KG1 (cell line): Measurements from ENCODE around the gene KRTAP5-6.

ENCODE experiments used
- DNase-seq: peaks from one replicate; lab custom pipeline; 2025; lab: John Stamatoyannopoulos, UW

KRTAP5-6 gene

DNA sequence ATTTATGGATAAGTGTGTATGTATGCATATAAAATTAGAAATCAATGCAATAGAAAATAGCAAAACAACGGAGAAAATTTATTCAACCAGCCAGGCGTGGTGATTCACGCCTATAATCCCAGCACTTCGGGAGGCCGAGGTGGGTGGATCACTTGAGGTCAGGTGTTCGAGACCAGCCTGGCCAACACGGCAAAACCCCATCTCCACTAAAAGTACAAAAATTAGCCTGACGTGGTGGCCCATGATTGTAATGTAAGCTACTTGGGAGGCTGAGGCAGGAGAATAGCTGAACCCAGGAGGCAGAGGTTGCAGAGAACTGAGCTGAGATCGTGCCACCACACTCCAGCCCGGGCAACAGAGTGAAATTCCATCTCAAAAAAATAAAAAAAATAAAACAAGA is 5.5 kb downstream of the KRTAP5-6 start:
- no peak for DNase-seq

DNA sequence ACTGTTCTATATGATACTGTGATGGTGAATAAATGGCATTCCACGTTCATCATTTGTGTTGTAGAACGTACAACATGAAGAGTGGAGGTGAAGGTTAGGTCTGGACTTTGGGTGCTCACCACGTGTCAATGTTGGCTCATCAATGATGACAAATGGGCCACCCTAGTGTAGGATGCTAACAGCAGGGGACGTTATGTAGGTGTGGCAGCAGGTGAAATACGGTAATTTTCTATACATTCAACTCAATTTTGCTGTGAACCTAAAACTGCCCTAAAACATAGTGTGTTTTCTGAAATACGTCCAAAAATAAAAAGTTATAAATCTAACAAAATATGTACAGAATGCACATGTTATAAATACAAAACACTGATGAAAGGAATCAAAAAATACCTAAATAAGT is 6.2 kb downstream of the KRTAP5-6 start:
- no peak for DNase-seq

DNA sequence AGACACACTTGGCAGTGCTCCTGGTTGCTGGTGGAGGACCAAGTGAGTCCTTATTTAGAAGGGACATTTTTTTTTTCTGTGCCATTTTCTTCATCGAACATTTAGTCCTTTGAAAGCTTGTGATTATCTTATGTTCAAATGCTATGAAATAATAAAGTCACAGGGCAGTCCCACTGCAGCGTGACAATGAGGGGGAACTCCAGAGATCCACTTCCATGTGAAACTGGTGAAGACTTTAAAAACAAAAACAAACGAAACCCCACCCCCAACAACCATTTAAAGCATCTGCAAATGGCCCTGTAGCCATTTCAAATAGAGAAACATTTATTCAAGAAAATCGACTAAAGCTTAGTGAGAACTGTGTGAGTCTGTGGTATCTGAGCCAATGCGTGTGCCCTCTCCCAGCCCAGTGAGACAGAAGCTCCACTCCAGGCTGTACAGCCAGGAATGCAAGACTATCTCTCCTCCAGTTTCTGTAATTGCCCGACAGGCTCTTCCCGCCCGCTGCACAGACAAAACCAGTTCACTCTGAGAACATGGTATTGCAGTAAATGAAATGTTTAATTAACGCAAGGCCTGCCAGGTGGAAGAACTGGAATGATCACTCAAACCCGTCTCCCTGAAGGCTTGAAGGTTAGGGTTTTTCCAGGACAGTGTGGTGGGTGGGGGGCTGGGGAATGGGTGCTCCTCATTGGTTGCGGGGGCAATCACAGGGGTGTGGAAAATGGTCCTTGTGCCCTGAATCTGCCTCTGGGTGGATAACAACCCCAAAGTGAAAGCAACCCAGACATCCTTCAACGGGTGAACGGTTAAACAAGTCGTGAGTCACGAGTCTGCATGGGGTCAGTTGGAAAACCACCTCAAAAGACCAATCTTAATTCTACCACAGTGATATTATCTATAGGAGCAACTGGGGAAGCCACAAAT is 8.4 kb downstream of the KRTAP5-6 start:
- no peak for DNase-seq

DNA sequence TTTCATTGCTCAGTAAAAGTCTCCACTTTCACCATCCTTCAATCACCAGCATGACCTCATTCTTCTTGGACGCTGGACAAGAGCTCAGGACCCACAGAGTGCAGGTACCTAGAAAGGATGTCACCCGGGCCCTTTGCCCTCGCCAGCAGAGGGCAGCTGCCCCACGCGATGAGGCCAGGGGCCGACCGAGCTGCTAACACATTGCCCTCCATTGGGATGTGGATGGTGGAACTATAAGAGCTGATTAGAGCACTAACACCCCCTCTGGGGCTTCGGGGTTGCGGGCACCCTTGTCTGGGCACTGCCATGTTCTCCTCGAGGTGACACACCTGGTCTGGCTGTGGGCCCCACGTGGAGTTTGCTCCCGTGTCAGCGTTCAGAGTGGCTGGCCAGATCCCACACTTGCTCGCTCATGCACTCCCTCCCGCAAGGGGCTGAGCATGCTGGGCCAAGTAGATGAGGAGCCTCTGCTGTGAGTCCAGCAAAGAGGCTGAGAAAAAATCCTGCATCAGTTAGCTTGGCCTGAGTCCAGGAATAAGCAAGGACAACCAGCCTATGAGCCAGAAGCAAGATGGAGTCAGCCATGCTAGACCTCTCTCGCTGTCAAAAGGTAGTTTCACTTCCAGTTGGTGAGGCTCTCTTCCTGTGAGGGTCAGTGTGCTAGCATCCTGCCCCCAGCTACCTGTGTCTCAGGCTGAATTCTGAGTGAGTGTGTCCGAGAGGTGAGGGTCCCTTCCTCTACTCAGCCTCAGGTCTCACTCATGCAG is 9.8 kb downstream of the KRTAP5-6 start:
- DNase-seq = no peak

DNA sequence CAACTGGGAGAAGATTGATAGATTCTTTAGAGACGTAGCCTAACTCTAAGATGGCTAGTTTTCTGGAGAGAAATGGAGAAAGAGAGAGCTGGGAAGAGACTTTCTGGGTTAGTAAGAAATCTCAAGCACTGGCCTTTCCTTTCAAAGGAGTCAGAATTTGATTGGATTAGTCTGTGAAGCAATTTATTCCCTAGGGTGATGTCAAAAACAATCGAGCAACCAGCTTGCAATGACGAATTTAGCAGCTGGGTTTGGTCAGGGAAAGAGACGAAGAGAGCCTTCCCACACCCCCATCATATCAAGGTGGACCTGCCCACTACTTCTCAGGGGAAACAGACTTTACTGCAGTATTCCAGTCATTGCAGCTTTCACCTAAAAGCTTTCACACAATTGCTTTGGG is 10.8 kb downstream of the KRTAP5-6 start:
- DNase-seq = no peak

DNA sequence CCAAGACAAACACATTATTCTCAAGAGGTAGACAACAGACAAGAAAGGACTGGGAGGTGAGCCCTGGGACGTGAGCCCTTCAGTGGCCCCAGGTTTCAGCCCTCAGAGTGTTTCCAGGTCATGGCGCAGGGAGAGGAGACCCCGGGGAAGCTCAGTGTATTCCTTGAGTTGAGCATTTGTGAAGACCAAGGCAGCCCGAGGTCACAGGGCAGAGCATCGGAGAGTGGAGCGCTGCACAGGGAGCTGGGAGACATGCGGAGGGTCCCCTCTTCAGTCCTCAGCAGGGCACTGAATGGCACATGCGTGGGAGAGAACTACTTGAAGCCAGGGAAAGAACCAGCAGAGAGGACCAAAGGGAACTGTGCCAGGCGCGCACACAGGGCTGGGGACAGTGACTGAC is 11.7 kb downstream of the KRTAP5-6 start:
- no peak for DNase-seq

DNA sequence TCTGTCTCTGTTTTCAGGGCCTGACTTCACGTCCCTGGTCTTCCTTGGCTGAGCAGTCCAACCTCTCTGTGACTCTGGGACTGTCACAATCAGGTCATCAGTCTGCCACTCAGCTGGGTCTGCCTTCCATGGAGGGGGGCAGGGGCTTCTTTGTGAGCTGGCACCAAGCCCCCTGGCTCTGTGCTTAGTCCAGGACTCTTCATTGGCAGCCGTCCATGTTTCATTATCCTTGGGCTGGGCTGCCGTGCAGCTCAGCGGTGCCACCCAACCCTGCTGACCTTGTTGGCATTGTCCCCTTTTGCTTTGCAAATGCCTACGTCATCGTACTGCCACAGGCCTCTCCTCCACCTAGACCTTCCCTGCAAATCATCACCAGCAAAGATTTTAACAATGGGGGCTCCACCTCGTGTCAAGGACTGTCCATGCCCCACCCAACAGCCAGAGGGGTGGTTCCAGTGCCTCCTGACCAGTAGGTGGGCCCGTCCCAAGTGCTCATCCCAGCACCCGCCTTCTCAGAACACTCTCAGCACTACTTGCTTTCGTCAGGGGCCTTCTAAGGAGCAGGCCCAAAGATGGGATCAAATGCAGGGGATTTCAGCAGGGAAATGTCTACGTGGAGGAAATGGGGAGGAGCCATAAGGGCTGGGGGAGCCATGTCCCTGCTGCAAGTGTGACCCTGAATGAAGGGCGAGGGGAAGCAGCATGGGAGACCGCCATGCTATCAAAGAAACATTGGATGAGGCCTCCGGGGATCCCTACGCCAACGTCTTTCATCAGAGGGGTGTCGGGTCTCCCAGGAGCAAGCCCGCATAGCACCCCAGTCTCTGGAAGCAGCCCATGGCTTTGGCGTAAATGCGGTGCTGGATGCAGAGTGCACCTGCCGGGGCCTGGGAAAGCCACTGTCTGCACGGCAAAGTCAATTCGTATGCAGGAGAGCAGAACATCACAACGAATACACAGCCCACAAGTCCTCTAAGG is 18.2 kb downstream of the KRTAP5-6 start:
- no peak for DNase-seq

DNA sequence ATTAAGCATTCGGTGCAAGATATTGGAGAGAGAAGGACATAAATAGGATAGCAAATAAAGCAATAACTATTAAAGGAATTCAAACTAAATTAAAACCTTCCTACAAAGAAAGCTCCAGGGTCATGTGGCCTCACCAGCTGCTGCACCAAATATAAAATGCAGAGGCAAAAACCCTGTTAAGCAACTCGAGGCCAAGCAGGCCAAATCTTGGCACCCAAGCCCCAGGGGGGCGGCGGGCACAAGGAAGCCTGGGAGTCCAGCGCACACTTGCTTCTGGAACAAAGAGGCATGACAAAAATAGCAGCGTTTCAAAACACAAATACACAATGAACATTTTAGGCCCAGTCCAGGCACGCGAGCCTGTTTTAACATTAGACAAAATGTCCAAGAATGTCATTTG is 20.8 kb downstream of the KRTAP5-6 start:
- no peak for DNase-seq

DNA sequence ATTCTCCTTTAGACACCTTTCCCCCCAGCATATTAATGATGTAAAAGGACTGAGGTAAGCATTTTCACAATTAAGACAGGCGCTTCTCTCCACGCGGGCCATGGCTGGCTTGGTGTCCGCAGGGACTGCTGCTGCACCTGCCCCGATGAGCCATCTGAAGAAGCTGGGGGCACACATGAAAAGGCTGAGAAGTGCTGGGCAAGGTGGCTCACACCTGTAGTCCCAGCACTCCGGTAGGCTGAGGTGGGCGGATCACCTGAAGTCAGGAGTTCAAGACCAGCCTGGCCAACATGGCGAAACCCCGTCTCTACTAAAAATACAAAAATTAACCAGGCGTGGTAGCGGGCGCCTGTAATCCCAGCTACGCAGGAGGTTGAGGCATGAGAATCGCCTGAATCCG is 21.3 kb downstream of the KRTAP5-6 start:
- no peak for DNase-seq

DNA sequence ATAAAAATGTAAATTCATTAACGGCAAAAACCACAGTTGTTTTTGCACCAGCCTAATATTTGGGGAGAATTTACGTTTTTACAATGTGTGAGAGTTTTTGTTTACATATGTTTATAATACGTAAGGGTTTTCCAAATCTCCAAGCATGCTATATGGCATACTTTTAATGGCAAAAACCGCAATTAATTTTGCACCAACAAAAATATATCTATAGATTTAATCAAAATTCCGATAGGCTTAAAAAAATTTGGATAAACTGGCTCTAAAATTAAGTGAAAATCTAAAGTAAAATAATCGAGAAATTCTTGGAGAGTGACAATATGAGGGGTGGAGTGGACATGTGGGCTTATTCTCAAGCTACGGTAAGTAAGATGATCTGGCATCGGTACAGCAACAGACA is 22.8 kb downstream of the KRTAP5-6 start:
- DNase-seq = no peak

DNA sequence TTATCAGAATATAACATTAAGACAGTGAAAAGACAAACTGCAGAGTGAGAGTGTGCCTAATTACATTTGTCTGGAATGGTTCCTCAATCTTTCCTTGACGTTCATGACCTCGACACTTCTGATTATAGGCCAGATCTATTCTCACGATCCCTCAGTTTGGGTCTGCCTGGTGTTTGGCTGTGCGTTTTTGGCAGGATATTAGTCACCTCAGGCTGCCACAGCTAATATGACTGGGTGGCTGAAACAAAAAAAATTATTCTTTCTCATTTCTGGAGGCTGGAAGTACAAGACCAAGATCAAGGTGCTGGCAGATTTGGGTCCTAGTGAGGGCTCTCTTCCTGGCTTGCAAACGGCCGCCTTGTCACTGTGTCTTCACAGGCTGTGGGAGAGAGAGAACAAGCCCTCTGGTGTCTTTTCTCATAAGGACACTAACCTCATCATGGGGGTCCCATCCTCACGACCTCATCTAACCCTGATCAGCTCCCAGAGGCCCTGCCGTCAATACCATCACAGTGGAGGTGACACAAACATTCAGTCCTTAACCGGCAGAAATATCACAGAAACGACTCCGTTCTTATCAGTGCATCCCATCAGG is 30.2 kb downstream of the KRTAP5-6 start:
- DNase-seq = no peak

DNA sequence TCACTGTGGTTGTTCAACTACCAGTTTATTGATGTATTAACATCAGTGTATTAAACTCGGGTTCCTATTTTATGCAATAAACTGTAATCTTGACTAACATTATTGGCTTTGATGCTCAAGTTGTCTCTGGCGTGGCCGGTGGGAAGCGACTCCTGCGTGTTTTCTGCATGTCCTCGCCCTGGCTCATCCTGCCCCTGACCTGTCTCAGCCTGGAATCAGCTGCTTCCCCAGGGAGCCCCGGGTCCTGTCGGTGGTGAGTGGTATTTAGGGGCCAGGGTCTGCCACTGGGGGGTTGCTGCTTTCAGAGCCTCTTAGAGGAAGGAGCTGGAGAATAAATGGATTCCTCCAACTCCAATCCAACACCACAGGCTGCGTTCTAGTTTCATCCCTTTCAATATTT is 30.9 kb downstream of the KRTAP5-6 start:
- DNase-seq = no peak

DNA sequence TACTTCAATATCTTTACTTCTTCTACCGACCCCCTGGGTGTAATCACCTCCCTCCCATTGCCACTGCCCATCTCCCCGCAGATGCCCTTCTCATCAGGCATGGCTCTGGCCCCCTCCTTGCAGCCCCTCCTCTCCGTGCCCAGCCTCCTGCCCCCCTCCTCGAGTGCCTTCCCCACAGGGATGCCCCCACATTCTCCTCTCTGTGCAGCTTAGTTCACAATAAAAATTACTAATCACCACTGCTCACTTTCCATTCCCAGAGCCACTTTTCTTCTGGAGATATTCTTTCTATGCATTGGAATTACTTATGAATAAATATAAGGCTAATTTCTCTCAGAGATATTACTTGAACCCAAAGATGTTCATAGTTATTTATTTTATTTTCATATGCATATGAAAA is 31.3 kb downstream of the KRTAP5-6 start:
- no peak for DNase-seq

DNA sequence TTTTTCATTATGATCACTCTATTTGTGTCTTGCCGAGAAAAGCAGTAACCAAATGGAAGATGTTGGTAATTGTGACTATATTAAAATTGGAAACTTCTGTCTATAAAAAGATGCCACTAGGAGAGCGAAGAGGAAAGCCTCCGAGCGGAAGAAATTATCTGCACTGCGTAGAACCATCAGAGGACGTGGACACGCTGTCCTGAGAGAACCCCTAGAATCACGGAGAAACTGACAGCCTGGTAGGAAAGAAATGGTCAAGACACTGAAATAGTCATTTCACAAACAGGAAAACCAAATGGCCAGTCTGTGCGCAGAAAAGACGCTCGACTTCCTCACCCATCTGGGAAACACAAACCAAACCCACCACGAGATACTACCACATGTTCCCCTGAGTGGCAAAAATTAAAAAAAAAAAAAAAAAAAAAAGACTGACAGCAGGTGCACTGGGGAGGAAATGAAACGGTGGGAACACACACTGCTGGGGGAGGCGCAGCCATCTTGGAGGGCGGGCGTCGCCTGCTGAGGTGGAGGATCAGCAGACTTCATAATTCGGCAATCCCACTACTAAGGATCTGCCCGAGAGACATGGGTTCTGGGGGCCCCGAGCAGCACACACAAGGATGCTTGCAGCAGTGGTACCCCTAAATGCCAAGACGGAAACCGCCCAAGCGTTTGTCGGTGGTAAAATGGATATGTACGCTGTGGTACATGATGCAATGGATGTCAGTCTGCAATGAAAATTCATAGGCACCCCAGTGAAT is 32.1 kb downstream of the KRTAP5-6 start:
- DNase-seq = no peak

DNA sequence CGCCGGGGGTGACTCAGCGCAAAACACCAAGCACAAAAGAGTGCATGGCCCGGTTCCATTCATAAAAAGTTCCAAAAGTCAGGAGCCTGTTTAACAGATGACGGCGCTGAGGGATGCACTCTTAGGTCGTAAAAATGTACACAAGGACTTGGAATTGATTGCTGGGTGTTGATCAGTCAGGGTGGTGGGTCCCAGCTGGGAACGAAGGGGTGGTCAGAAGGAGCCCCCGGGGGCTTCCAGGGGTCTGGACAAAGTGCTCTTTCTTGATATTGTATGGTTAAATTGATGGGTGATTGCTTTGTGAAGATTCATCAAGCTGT is 32.7 kb downstream of the KRTAP5-6 start:
- DNase-seq = no peak

DNA sequence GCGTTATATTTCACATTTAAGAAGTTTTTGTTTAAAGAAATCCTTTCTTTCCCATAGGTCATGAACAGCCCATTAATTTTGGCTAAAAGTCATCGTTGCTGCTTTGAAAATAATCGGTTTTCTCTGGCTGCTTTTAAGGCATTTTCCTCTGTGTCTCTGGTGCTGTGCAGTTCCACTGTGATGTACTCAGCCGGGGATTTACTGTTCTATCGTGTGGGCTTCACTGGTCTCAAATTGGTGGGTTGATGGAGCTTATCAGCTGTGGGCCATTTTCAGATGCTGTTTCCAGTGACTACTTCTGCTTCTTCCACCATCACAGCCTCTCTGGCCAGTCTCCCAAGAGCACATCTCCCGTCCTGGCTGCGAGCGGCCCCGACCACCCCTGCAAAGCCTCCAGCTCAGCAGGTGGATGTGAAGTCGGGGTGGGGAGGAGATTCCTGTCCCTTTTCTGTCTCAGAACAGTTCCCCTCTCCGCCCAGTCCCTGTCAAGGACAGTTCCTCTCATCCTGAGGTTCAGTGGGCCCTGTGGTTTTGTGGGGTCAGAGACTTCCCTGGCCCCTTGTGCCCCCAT is 33.1 kb downstream of the KRTAP5-6 start:
- DNase-seq = no peak

DNA sequence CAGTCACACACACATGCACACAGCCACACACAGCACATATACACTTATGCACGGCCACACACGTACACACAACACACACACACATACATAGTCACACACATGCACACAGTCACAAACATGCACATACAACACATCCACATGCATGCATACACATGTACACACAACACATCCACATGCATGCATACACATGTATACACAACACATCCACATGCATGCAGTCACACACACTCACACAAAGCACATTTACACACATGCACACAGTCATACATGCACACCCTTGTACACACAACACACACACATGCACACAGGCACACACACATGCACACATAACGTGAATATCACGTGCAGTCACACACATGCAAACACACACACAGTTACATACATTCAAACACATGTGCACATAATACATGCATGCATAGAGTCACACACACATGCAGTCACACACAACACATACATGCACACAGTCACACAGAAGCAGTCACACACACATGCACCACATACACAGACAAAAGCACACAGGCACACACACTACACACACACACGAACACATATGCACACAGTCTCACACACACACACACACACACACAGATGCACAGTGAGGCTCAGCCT is 34.6 kb downstream of the KRTAP5-6 start:
- DNase-seq = no peak

DNA sequence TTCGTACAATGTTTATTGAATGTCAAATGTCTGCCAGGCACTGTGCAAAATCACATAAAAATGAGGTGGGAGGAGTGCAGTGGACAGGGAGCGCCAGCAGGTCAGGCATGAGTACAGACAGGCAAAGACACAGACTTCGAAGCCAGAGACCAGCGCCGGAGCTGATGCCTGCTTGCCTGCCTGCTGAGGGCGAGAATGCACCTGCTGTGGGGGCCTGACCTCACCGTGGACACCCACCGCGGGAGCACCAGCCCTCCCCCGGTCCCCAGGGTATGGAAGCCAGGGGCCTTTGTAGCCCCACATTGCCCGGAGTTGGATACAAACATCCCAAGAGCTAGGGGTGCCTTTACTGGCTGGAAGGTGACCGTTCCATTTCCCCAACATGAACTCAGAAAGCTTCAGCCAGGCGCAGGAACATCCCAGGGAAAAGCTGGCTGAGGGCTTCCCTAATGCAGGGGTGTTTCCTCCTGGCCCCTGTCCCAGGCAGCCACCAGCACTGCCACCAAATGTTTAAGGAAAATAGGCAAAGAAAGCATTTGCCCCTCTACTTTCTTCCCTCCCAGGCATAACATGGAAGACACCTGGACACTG is 35.5 kb downstream of the KRTAP5-6 start:
- no peak for DNase-seq

DNA sequence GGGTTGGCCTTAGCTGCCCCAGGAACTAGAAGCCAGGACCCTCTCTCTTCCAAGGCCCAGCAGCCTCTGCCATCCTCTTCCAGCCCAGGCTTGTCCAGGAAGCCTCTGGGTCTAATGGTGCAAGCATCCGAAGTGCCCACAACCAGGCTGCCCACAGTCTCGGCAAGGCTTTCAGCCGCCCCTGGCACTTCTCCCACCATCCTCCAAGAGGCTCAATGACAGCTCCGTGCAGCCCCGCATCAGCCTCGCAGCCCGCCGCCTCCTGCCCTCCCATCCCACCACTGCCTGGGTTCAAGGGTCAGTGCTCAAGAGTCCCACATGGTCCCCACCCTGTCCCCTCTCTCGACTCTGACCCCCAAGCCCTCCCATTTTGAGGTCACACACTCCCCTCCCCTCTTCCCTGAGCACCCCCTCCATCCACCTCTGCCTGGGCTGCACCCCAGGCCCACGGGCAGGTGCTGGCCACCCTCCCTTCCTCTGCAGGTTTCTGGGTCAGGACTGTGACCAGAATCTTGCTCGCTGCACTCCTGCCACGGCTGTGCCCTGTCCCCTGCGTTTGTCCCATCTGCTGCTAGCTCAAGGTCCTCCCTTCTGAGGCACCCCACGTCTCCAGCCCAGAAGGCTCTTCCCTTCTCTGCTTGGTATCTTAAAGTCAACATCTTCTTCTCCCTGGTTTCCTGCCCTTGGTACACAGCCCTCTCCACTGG is 36.2 kb downstream of the KRTAP5-6 start:
- DNase-seq = no peak
